HepG2 (cell line): ENCODE results near the gene HOXC11. TPM values are rescaled to one million over a fixed set of nuclear protein-coding genes. Genes with fewer than 3 reads are reported as not detected.
A peak's percentile ranks its signal among the peaks of the same experiment; 100 is the strongest.

ENCODE experiments used
- ATAC-seq: fragments of 200-7000 bp; cut with Tn5 transposase; 3 replicates; pipeline ENCODE4 v1.9.1; 2020; ENCODE audit warnings: mild to moderate bottlenecking, moderate library complexity
- BruUV-seq: library from RNA; stranded (reverse); fragments of 400-500 nt; replicated peaks from 2 replicates; lab custom pipeline; 2021; lab: Mats Ljungman, UMichigan
- CTCF ChIA-PET: fragments of 300-600 bp; formaldehyde crosslinking; extraction: SDS; loops from one replicate; lab custom pipeline; 2021; ENCODE audit warnings: low total read pairs, inconsistent platforms, low intra/inter-chr PET ratio; lab: Yijun Ruan, JAX
- POLR2A ChIA-PET: fragments of 350-600 bp; sonication (Branson Sonifier 250); formaldehyde crosslinking; loops from one replicate; lab custom pipeline; 2020; ENCODE audit warnings: antibody characterized with exemption, inconsistent platforms; lab: Yijun Ruan, JAX
- DNase-seq: peaks from one replicate; pipeline ENCODE4 v3.0.0-alpha.2; 2015; ENCODE audit warnings: low spot score
- FAIRE-seq: peaks from 3 replicates; lab custom pipeline; 2011; peaks lifted over from hg19 to GRCh38; lab: Jason Lieb, UNC
- H2AFZ ChIP-seq: one replicate; pipeline ENCODE4 v1.6.1; 2011; ENCODE audit warnings: low read length, inconsistent platforms
- H3K27ac ChIP-seq: fragments of 300-600 bp; 3 replicates; pipeline ENCODE4 v1.8.0; 2011; ENCODE audit warnings: mixed run types, mild to moderate bottlenecking, mixed read lengths, low read length, inconsistent platforms; ENCODE audit not compliant: insufficient read depth; ENCODE audit errors: extremely low read length
- H3K27me3 ChIP-seq, 2 experiments: fragments of 200-600 bp in 1 of 2; 2 replicates in 1 of 2; 3 replicates in 1 of 2; pipeline versions ENCODE4 v1.6.0 to v1.8.0; 2011; ENCODE audit warnings: low read length in 2 of 2, mild to moderate bottlenecking in 2 of 2, moderate library complexity in 2 of 2, inconsistent platforms in 1 of 2; ENCODE audit not compliant: insufficient read depth in 2 of 2, control insufficient read depth in 1 of 2
- H3K36me3 ChIP-seq, 2 experiments: fragments of 200-600 bp in 1 of 2; replicated peaks in 1 of 2; 2 replicates in 1 of 2; 3 replicates in 1 of 2; pipeline versions ENCODE4 v1.5.1 to v1.8.0; 2011; ENCODE audit warnings: low read length in 2 of 2, inconsistent platforms in 1 of 2; ENCODE audit not compliant: insufficient read depth in 2 of 2, control insufficient read depth in 1 of 2
- H3K4me1 ChIP-seq: 2 replicates; pipeline ENCODE4 v1.5.1; 2012; ENCODE audit warnings: low read length, inconsistent platforms; ENCODE audit not compliant: insufficient read depth
- H3K4me2 ChIP-seq: 2 replicates; pipeline ENCODE4 v1.6.0; 2011; ENCODE audit warnings: low read depth, low read length, inconsistent platforms
- H3K4me3 ChIP-seq, 3 experiments: fragments of 200-600 bp in 1 of 3; sonication (generic), shearing (Covaris generic) in 1 of 3; replicated peaks in 1 of 3; 2 replicates each; pipeline ENCODE4 v1.5.1; 2011 to 2016; ENCODE audit warnings: low read length in 3 of 3, inconsistent platforms in 2 of 3, low read depth in 2 of 3, mild to moderate bottlenecking in 2 of 3, control low read depth in 1 of 3, mixed read lengths in 1 of 3; ENCODE audit not compliant: insufficient read depth in 1 of 3
- H3K79me2 ChIP-seq: one replicate; pipeline ENCODE4 v1.6.1; 2011; ENCODE audit warnings: low read length, inconsistent platforms; ENCODE audit not compliant: insufficient read depth
- H3K9ac ChIP-seq: 2 replicates; pipeline ENCODE4 v1.6.0; 2011; ENCODE audit warnings: mild to moderate bottlenecking, low read depth, low read length, inconsistent platforms; ENCODE audit not compliant: insufficient read depth
- H3K9me3 ChIP-seq: 2 replicates; pipeline ENCODE4 v1.5.1; 2012; ENCODE audit warnings: mild to moderate bottlenecking, low read length
- H4K20me1 ChIP-seq: 2 replicates; pipeline ENCODE4 v1.6.0; 2011; ENCODE audit warnings: inconsistent platforms, mild to moderate bottlenecking, low read length, moderate library complexity; ENCODE audit not compliant: insufficient read depth
- KAT2B ChIP-seq: fragments of 150-350 bp; IDR thresholded peaks from 2 replicates; pipeline ENCODE4 v1.6.1; 2014; ENCODE audit warnings: low read depth, low read length, borderline replicate concordance
- ZNF260 ChIP-seq: sonication (generic); formaldehyde crosslinking; IDR thresholded peaks from 2 replicates; pipeline ENCODE4 v1.4.0; 2020; ENCODE audit warnings: missing genetic modification reagents, low read depth, mild to moderate bottlenecking, borderline replicate concordance
- ZNF329 ChIP-seq: sonication (generic); formaldehyde crosslinking; IDR thresholded peaks from 2 replicates; pipeline ENCODE4 v1.9.0; 2021; ENCODE audit warnings: low read depth, mild to moderate bottlenecking, missing genetic modification reagents
- ZNF639 ChIP-seq: conservative IDR thresholded peaks from 2 replicates; pipeline ENCODE4 v1.6.1; 2018; ENCODE audit warnings: missing genetic modification reagents
- ZNF768 ChIP-seq: sonication (generic); formaldehyde crosslinking; IDR thresholded peaks from 2 replicates; pipeline ENCODE4 v1.4.0; 2020; ENCODE audit warnings: missing genetic modification reagents
- WGBS: methylation state at CpG from one replicate; pipeline ENCODE4 v1.1.6; 2017; ENCODE audit warnings: low lambda C conversion rate; 5-methylcytosine and 5-hydroxymethylcytosine counted together
- in situ Hi-C: cut with HindIII; loops from 2 replicates; pipeline ENCODE4 v1.10.0; 2017; ENCODE audit warnings: low pct_unique_long_range_greater_than_20kb; ENCODE audit not compliant: extremely low pct_ligation_motif_present
- intact Hi-C: fragments of 100-400 bp; cut with micrococcal nuclease; formaldehyde crosslinking; loops from one replicate; pipeline ENCODE4 v1.10.0; 2022; ENCODE audit not compliant: unreplicated experiment
- polyA plus RNA-seq, 8 experiments: library from polyadenylated mRNA; depleted of rRNA in 3 of 8; stranded (reverse) in 7 of 8; unstranded in 1 of 8; fragments of >200 nt; fragmentation: Illumina TruSeq in 4 of 8; extraction: Trizol in 4 of 8; gene quantifications; 2 replicates each; pipeline versions ENCODE4 v1.2.1 to v1.2.3, GENCODE V29; 2011 to 2016; ENCODE audit warnings: low read depth in 4 of 8, missing spikeins in 1 of 8, mixed read lengths in 1 of 8; ENCODE audit not compliant: insufficient read depth in 1 of 8
- total RNA-seq, 5 experiments: library from RNA; depleted of rRNA; stranded (reverse); fragments of >200 nt; fragmentation: Illumina TruSeq; extraction: Trizol; gene quantifications; 2 replicates each; pipeline ENCODE4 v1.2.3, GENCODE V29; 2016; ENCODE audit warnings: low read depth in 1 of 5

Gene HOXC11
- total and polyA plus RNA-seq, 2 of the 13 experiments (the other 11 are each of a cell fraction or from before 2014, with no cell fraction given): not detected

DNA sequence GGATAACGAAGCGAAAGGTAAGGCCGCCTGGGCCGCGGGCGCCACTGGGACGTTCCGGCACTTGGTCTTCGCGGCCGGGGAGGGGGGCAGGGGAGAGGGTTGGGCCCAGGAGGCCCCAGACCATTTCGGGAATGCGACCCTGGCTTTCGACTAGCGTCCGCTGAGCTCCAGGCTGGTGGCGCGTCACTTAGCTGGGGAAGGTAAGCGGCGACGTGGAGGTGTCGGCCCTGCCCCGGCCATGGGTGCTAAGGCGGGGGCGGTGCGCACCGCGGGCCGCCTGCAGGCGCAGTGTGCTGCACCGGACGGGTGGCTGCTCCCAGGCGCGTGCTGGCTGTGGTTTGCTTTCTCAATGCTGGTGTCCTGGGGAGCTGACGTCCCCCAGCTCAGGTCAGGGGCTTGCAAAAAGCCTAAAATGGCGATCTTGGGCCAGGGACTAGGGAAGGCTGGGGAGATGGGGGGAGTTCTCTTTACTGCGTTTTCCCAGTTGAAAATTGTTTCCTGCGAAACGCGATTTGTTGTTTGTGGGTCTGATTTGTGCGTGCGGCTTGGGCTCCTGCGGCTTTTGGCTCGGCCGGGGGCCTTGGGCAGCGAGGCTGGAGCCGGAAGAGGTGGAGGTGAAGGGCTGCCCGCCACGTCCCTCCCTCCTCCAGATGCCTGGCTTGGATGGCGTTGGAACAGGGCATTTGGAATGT, 13.2 kb downstream of the HOXC11 start:
- H3K36me3 ChIP-seq: no peaks in the 10 kb centered on the region
- H3K27me3 ChIP-seq: peaks cover 7 to 42% of the 10 kb centered on the region in 2 experiments
- peaks cover 34% of the 10 kb centered on the region for H3K4me1 ChIP-seq
- H3K27ac ChIP-seq: no peak overlapping the region
- H2AFZ ChIP-seq: no peak overlapping the region
- ATAC-seq (no peak), DNase-seq (no peak), FAIRE-seq (no peak)
- H3K4me2 ChIP-seq: no peak overlapping the region
- no peaks in the 10 kb centered on the region for H4K20me1 ChIP-seq
- no peaks in the 10 kb centered on the region for H3K9me3 ChIP-seq
- in situ Hi-C loops (no loop called here), intact Hi-C loops (no loop called here)
- 87% methylated on average over 45 of the region's 50 CpGs for WGBS
- CTCF ChIA-PET: no interaction called here
- TF ChIP-seq ZNF260 (CRISPR knock-in tag) (no peak), ZNF768 (CRISPR knock-in tag) (peak; percentile 17; the same call in 1 of the 2 replicates)
- no peak overlapping the region for H3K9ac ChIP-seq
- H3K79me2 ChIP-seq: no peaks in the 10 kb centered on the region
- no peak overlapping the region for H3K4me3 ChIP-seq
- POLR2A ChIA-PET: no interaction called here
- no TSS peak for BruUV-seq

GRCh38 chr12:53986686-53987483, 14.0 kb downstream of the HOXC11 start:
- Histone ChIP-seq H3K4me2 (no peak overlapping the region), H3K9ac (no peak overlapping the region), H3K4me3 (no peak overlapping the region), H4K20me1 (no peaks in the 10 kb centered on the region), H3K79me2 (no peaks in the 10 kb centered on the region), H3K4me1 (peaks cover 34% of the 10 kb centered on the region), H3K27me3 (peaks cover 8 to 42% of the 10 kb centered on the region in 2 experiments), H3K9me3 (no peaks in the 10 kb centered on the region), H2AFZ (no peak overlapping the region), H3K36me3 (no peaks in the 10 kb centered on the region), H3K27ac (no peak overlapping the region)
- FAIRE-seq (no peak), DNase-seq (no peak), ATAC-seq (no peak)
- no TSS peak for BruUV-seq
- in situ Hi-C loops (no loop called here), intact Hi-C loops (no loop called here)
- ChIA-PET CTCF (interaction anchor here (1.2 kb wide), 1 partner anchor 219 kb away, joined by 3 read pairs; no protein-coding TSS in a partner anchor), POLR2A (no interaction called here)
- TF ChIP-seq KAT2B: no peak
- no peak for TF ChIP-seq ZNF329 (CRISPR knock-in tag)
- TF ChIP-seq ZNF639 (CRISPR knock-in tag): no peak
- 77% methylated on average over 19 of the region's 21 CpGs for WGBS
